PC-3 (cell line): ENCODE results near the gene TTC7B. TPM values are rescaled to one million over a fixed set of nuclear protein-coding genes. Genes with fewer than 3 reads are reported as not detected.
A peak's percentile ranks its signal among the peaks of the same experiment; 100 is the strongest.

Experiments used
- ATAC-seq: fragments of 200-7000 bp; cut with Tn5 transposase; 2 replicates; pipeline ENCODE4 v1.9.1; 2020; ENCODE audit warnings: mild to moderate bottlenecking, moderate library complexity
- BruUV-seq: library from RNA; stranded (reverse); fragments of 400-500 nt; replicated peaks from 2 replicates; lab custom pipeline; 2021; lab: Mats Ljungman, UMichigan
- CTCF ChIA-PET: fragments of 300-600 bp; sonication (Branson Sonifier 250); formaldehyde crosslinking; loops from one replicate; lab custom pipeline; 2022; ENCODE audit warnings: antibody characterized with exemption; lab: Charles Lee
- POLR2A ChIA-PET: fragments of 300-600 bp; sonication (Branson Sonifier 250); formaldehyde crosslinking; loops from one replicate; lab custom pipeline; 2022; ENCODE audit warnings: antibody characterized with exemption; ENCODE audit not compliant: unreplicated experiment; lab: Charles Lee
- DNase-seq: peaks from one replicate; pipeline ENCODE4 v3.0.0-alpha.2; 2015
- H2AFZ ChIP-seq: fragments of 300-600 bp; sonication (generic); 2 replicates; pipeline ENCODE4 v1.6.0; 2016; ENCODE audit warnings: antibody characterized with exemption, low read length
- H3F3A ChIP-seq: fragments of 300-600 bp; sonication (generic); one replicate; pipeline ENCODE4 v1.6.0; 2017; ENCODE audit warnings: antibody characterized with exemption, low read length, control low read depth, mild to moderate bottlenecking; ENCODE audit not compliant: unreplicated experiment
- H3K27ac ChIP-seq: fragments of 300-600 bp; sonication (generic); 2 replicates; pipeline ENCODE4 v1.5.1; 2016; ENCODE audit warnings: mild to moderate bottlenecking, low read length
- H3K27me3 ChIP-seq: fragments of 300-600 bp; sonication (generic); 2 replicates; pipeline ENCODE4 v1.6.1; 2016; ENCODE audit warnings: low read length, mixed read lengths
- H3K36me3 ChIP-seq: fragments of 300-600 bp; sonication (generic); 2 replicates; pipeline ENCODE4 v1.6.1; 2016; ENCODE audit warnings: low read depth, mixed run types, low read length, mixed read lengths
- H3K4me1 ChIP-seq: fragments of 300-600 bp; sonication (generic); 2 replicates; pipeline ENCODE4 v1.5.1; 2016; ENCODE audit warnings: low read length; ENCODE audit not compliant: insufficient read depth
- H3K4me2 ChIP-seq: fragments of 300-600 bp; sonication (generic); 2 replicates; pipeline ENCODE4 v1.6.0; 2016; ENCODE audit warnings: low read length
- H3K4me3 ChIP-seq: fragments of 300-600 bp; sonication (generic); 2 replicates; pipeline ENCODE4 v1.5.1; 2016; ENCODE audit warnings: mild to moderate bottlenecking, low read length, mixed read lengths
- H3K79me2 ChIP-seq: fragments of 300-600 bp; sonication (generic); 2 replicates; pipeline ENCODE4 v1.6.1; 2017; ENCODE audit warnings: low read length, mixed read lengths
- H3K9ac ChIP-seq: fragments of 300-600 bp; sonication (generic); 2 replicates; pipeline ENCODE4 v1.6.0; 2016; ENCODE audit warnings: mild to moderate bottlenecking, low read length
- H3K9me2 ChIP-seq: fragments of 300-600 bp; sonication (generic); replicated peaks from 2 replicates; pipeline ENCODE4 v1.6.1; 2016; ENCODE audit warnings: mixed run types, low read length, mixed read lengths
- H3K9me3 ChIP-seq: fragments of 300-600 bp; sonication (generic); 2 replicates; pipeline ENCODE4 v1.6.1; 2016; ENCODE audit warnings: low read length, mixed read lengths
- H4K20me1 ChIP-seq: fragments of 300-600 bp; sonication (generic); 2 replicates; pipeline ENCODE4 v1.6.1; 2016; ENCODE audit warnings: low read length, mixed read lengths
- EZH2 ChIP-seq: fragments of 300-600 bp; sonication (generic); IDR thresholded peaks from one replicate; pipeline ENCODE4 v1.6.1; 2017; ENCODE audit warnings: antibody characterized with exemption, mild to moderate bottlenecking, low read length; ENCODE audit not compliant: unreplicated experiment
- EZH2phosphoT487 ChIP-seq: fragments of 300-600 bp; sonication (generic); IDR thresholded peaks from 2 replicates; pipeline ENCODE4 v1.6.1; 2018; ENCODE audit warnings: mild to moderate bottlenecking, antibody characterized with exemption, low read length, borderline replicate concordance
- intact Hi-C: fragments of 100-400 bp; cut with micrococcal nuclease; formaldehyde crosslinking; loops from 2 replicates; pipeline ENCODE4 v1.9.0; 2023
- total RNA-seq: library from RNA; depleted of rRNA; stranded (reverse); fragments of >200 nt; gene quantifications from 2 replicates; pipeline ENCODE4 v1.2.3, GENCODE V29; 2014
- TF ChIP-seq, protein P1 (sequence below): fragments of 300-600 bp; sonication (generic); conservative IDR thresholded peaks from 2 replicates; pipeline ENCODE4 v1.5.1; 2017; ENCODE audit warnings: antibody characterized with exemption, low read depth, mild to moderate bottlenecking, low read length

Gene TTC7B
- total RNA-seq, 1 experiment from 2014 or later: 45.6 TPM

DNA sequence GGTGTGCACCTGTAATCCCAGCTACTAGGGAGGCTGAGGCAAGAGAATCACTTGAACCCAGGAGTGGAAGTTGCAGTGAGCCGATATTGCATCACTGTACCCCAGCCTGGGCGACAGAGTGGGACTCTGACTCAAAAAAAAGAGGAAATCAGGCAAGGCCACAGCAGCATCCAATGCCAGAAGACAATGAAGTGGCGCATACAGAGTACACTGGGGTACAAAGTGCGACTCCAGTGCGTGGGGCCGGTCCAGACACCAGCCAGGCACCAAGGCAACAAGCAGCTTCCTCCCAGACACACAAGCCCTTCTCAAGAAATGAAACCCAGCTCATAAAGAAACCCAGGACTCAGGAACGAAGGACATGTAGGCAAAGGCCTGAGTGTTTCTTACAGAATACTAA is 28.2 kb downstream of the TTC7B start:
- no peaks in the 10 kb centered on the region for H3K36me3 ChIP-seq
- BruUV-seq: no TSS peak
- no peaks in the 10 kb centered on the region for H3F3A ChIP-seq
- no peaks in the 10 kb centered on the region for H3K9me2 ChIP-seq
- intact Hi-C loops: no loop called here
- no peak overlapping the region for H2AFZ ChIP-seq
- no peak overlapping the region for H3K4me3 ChIP-seq
- ChIA-PET CTCF (no interaction called here), POLR2A (no interaction called here)
- no peak overlapping the region for H3K4me2 ChIP-seq
- no peaks in the 10 kb centered on the region for H3K79me2 ChIP-seq
- ATAC-seq (no peak), DNase-seq (no peak)
- no peak overlapping the region for H3K27ac ChIP-seq
- H3K27me3 ChIP-seq: no peaks in the 10 kb centered on the region
- no peaks in the 10 kb centered on the region for H3K9me3 ChIP-seq
- no peak overlapping the region for H3K9ac ChIP-seq
- no peaks in the 10 kb centered on the region for H3K4me1 ChIP-seq
- H4K20me1 ChIP-seq: no peaks in the 10 kb centered on the region
- TF ChIP-seq EZH2: no peak

DNA sequence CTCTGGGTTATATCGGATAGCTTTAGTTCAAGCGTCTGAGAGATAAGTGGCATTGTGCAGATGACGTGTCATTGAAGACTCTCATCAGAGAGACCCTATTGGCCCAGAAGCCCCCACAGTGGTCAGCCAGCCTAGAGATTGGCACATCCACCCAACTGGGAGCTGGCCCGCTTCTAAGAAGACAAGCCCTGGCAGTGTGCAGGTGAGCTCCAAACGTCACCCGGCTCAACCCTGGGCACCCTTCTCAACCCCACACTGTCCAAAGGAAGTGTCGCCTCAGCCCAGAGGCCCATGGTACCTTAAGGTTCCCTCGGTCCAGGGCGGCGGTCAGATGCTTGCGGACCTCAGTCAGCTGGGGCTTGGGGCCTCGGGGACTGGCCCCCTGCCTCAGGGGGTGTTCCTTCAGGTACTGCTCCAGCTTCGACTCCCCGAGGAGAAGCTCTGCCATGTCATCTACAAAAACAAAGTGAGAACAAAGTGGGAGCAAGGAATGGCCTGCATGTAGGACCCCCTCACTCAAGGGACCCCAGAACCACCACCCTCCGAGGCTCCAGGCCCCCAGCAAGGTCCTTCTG is 30.3 kb downstream of the TTC7B start:
- BruUV-seq: no TSS peak
- no peaks in the 10 kb centered on the region for H3K9me3 ChIP-seq
- ATAC-seq: no peak
- no peaks in the 10 kb centered on the region for H3K27me3 ChIP-seq
- no peaks in the 10 kb centered on the region for H3K79me2 ChIP-seq
- POLR2A ChIA-PET: no interaction called here
- no peak overlapping the region for H3K4me3 ChIP-seq
- H4K20me1 ChIP-seq: no peaks in the 10 kb centered on the region
- H3K9me2 ChIP-seq: no peaks in the 10 kb centered on the region
- H3K36me3 ChIP-seq: no peaks in the 10 kb centered on the region
- no peak overlapping the region for H3K4me2 ChIP-seq
- intact Hi-C loops: no loop called here
- DNase-seq: no peak
- H3F3A ChIP-seq: no peaks in the 10 kb centered on the region
- H3K27ac ChIP-seq: no peak overlapping the region
- TF ChIP-seq EZH2 (no peak), EZH2phosphoT487 (no peak)
- TF ChIP-seq, protein P1, sequence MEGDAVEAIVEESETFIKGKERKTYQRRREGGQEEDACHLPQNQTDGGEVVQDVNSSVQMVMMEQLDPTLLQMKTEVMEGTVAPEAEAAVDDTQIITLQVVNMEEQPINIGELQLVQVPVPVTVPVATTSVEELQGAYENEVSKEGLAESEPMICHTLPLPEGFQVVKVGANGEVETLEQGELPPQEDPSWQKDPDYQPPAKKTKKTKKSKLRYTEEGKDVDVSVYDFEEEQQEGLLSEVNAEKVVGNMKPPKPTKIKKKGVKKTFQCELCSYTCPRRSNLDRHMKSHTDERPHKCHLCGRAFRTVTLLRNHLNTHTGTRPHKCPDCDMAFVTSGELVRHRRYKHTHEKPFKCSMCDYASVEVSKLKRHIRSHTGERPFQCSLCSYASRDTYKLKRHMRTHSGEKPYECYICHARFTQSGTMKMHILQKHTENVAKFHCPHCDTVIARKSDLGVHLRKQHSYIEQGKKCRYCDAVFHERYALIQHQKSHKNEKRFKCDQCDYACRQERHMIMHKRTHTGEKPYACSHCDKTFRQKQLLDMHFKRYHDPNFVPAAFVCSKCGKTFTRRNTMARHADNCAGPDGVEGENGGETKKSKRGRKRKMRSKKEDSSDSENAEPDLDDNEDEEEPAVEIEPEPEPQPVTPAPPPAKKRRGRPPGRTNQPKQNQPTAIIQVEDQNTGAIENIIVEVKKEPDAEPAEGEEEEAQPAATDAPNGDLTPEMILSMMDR: no peak
- H2AFZ ChIP-seq: no peak overlapping the region
- H3K4me1 ChIP-seq: no peaks in the 10 kb centered on the region
- H3K9ac ChIP-seq: no peak overlapping the region
- CTCF ChIA-PET: no interaction called here

DNA sequence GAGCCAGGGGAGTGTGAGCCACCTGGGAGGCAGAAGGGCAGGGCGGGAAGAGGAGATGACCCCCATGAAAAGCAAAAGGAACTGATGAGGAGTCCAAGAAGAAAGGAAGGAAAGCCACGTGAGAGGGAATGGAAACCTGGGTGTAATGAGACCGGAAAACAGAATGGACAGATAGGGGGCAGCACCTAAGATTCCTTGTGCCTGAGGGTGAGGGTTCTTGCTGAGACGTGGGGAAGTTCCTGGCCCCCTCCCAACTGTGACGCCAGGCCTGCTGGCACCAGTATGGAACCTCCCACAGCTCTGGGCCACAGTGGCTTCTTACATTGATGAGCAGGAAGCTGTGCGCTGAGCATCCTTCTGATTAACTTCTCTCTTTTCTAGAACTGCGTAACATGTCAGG is 30.8 kb downstream of the TTC7B start:
- H3K79me2 ChIP-seq: no peaks in the 10 kb centered on the region
- no peaks in the 10 kb centered on the region for H3K4me1 ChIP-seq
- peak; percentile 22 for DNase-seq
- no peaks in the 10 kb centered on the region for H3K9me3 ChIP-seq
- H3K36me3 ChIP-seq: no peaks in the 10 kb centered on the region
- POLR2A ChIA-PET: no interaction called here
- BruUV-seq: no TSS peak
- no peaks in the 10 kb centered on the region for H3K27me3 ChIP-seq
- intact Hi-C loops: no loop called here
- CTCF ChIA-PET: no interaction called here
- no peak overlapping the region for H3K9ac ChIP-seq
- H3F3A ChIP-seq: no peaks in the 10 kb centered on the region
- no peak for TF ChIP-seq EZH2phosphoT487
- TF ChIP-seq EZH2: no peak
- TF ChIP-seq, protein P1: peak; percentile 46
- no peak overlapping the region for H3K4me3 ChIP-seq
- H3K4me2 ChIP-seq: no peak overlapping the region
- no peak overlapping the region for H3K27ac ChIP-seq
- ATAC-seq: no peak
- H2AFZ ChIP-seq: no peak overlapping the region
- no peaks in the 10 kb centered on the region for H3K9me2 ChIP-seq
- H4K20me1 ChIP-seq: no peaks in the 10 kb centered on the region
